HG02840 (cell line): ENCODE measurements around the gene AKT1.

ENCODE experiments used
- ATAC-seq: cut with Tn5 transposase; IDR thresholded peaks from one replicate; pipeline ENCODE4 v1.9.1; 2021; ENCODE audit warnings: mild to moderate bottlenecking, moderate library complexity, moderate number of reproducible peaks; ENCODE audit not compliant: unreplicated experiment, low FRiP score

AKT1 gene

GRCh38 chr14:104800015-104800770 is 4.6 kb upstream of the AKT1 start:
- no peak for ATAC-seq

DNA sequence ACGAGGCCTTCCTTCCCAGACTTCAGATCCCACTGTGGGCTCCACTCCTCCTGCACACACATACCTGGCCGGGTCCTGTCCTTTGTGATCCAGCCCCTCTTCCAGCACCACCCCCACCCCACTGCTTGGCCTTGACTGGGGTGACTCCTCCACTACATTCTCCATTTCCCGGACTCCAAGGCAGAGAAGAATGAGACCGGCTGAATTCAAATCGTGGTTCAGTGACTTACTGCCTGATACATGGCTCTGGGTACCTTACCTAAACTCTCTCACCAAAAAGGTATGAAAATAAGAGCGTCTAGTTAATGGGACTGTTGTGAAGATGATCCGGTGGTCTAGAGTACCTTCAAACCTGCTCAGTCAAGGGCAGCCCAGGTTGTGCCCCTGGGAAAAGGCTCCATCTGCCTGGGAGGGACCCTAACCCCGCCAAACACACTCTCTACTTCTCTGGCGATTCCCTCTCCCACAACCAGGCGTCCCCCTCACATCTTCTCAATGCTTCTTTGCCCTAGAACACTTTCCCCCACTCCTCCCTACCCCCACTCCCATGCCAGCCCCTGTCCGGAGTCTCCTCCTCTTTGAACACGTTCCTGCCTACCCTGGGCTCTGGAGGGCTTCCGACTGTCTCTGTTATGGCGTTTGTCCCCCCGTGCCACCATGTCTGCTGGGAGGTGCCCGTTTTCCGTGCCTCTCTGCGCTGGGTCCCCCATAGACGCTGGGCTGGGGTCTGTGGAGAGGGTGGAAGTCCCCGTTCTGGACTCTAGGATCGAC is 3.9 kb upstream of the AKT1 start:
- ATAC-seq = no peak

DNA sequence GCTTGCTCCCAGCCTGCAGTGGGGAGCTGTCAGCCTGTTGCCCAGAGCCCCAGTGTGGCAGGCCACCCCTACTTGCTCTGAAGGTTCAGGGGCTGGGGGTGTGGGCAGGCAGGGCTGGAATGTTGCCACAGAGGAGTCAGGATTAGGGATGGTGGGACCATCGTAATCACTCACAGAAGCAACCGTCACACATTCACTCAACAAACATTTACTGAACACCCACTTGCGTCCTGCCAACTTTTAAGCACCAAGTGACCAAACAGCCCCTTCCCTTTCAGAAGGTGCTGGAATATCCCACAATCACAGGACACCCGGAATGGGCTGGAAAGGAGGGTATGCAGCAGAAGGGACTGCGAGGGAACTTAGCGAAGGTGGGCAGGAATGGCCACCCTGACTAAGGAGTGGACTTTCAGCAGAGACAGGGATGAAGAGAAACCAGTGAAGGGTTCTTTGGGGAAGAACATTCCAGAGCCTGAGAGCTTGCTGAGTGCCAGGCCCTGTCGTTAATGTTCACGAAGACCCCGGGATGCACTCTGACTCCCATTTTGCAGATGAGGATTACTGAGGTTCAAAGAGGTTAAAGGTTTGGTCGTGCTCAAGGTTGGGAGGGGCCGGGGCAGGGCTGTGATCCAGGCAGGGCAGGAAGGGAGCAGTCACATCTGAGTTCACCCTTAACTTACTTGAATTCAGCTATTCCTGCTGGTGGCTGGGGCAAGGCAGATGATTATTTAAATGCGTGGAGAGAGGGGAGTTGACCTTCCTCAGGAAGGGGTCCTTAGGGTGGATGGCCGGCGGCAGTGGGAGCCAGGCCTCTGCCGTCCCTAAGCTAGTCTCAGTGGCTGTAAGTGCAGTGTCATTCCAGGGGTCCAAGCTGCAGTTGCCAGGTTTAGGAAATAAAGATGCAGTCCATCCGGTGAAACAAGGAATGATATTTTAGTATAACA is 3.0 kb upstream of the AKT1 start:
- no peak for ATAC-seq

- ATAC-seq = no peak
Observed at GRCh38 chr14:104797115-104798044, 1.8 kb upstream of the AKT1 start.

GRCh38 chr14:104796687-104797081 is 1.1 kb upstream of the AKT1 start:
- no peak for ATAC-seq

DNA sequence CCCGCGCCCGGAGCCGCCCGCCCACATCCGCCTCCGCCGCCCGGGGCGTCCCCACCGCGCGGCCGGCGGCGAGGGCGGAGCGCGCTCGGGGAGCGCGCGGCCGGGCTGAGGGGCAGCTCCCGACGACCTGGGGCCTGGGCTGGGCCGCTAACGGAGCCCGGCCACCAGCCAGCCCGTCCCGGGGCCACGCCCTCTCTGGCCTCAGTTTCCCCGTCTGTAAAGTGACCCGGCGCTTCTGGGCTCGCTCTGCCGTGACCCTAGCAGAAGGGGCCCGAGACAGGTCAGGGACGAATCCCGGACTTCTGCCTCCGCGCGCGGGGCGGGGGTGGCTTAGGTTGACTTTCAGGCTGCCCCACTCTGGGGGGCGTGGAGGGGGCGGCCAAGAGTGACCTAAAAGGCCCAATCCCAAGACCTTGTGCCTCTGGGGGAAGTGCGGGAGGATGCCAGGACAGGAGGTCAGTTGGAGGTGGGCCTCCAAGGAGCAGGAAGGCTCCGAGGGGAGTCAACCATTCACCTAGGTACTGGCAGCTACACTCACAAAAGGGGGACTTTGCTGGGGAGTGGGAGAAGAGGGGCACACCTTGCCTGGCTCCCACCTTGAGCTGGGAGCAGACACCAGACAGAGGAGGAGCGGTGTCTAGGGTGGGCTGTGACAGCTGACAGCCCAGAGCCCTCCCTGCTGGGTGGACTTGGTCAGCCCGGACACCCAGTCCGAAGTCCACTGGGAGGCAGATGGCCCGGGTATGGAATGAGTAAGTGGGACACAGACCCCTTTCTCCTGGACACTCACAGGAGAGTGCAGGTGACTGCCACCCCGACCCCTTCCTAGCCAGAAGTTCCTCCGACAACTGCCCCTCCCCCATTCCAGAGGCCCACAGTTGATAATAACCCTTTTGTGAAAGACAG is 486 bp upstream of the AKT1 start:
- ATAC-seq = peak; percentile 34

GRCh38 chr14:104794631-104794992 is 936 bp downstream of the AKT1 start:
- no peak for ATAC-seq

GRCh38 chr14:104794099-104794498 is 1.4 kb downstream of the AKT1 start:
- ATAC-seq = no peak

GRCh38 chr14:104793703-104793959 is 1.9 kb downstream of the AKT1 start:
- no peak for ATAC-seq

DNA sequence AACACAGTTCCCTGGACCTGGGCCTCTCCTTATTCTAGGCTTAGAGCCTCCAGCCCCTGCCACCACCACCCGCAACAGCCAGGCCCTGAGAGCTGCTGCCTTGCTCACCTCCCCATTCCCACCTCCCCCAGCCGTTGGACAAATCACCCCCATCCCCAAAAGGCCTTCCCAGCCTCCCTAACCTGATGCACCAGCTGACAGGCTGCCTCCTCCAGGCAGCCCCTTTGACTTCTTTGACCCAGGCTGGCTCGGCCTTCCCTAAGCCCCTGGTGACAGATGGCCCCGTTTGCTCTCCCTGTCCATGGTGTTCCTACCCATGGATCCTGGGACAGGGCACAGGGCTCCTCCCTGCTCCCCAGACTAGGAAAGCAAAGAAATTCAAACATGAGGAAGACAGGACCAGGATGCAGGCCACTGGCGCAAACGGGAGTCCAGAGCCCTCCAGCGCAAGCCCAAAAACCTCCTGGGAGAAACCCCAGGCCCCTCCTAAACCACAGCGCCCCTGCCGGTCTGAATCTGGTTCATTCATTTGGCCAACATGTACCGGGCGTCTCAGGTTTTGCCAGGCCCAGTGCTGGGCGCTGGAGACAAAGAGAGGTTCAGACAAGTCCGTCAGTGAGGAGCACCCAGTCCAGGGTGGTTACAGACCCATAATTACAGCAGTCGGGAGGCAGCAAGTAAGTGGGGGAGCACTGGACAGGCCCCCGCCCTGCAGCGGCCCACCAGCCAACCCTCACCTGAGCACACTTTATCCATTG is 2.4 kb downstream of the AKT1 start:
- ATAC-seq = no peak

DNA sequence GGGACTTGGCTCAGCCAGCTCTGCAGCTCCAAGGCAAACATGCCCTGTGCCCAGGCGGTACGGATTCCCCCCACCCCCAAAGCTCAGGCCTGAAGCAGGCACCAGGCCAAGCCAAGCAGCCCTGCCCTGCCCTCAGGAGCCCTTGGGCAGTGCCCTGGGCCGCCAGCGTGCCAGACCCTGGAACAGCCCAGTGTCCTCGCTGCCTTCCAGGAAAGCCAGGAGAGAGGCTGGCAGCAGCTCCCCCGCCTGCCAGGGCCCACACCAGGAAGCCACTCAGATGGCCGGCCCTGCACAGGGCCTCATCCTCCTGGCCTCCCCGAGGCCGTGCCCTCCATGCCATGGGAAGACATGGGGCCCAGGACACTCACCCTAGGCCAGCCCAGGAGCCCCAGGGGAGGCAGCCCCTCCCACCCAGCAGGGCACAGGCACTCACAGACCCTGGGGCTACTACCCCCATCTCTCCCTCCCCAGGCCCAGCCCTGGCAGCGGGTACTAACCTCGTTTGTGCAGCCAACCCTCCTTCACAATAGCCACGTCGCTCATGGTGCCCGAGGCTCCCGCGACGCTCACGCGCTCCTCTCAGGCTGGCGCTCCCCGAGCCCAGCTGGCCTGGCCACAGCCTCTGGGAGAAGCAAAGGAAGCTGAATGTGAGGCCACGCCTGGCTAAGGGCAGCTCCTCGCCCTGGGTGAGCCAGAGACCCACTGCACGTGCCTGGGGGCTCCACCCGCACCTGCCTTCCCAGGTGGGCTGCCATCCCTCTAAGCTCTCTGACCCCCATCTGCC is 3.3 kb downstream of the AKT1 start:
- ATAC-seq = no peak

DNA sequence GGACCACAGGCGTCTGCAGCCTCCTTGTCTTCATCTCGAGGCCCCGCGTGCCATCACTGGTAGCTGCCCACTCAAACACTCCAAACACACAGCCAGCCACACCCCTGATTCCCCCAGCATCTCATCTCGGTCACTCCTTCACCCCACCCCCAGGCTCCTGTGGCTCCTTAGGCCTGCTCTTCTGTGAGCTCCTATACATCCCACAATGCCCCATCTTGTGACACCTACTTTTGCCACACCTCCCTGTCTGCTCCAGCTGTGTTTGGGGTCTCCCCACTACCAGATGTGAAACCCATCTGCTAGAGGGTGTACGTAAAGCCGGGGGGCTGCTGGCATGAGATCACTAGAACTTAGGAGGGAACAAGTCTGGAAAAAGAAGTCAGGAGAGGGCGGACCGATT is 4.1 kb downstream of the AKT1 start:
- ATAC-seq = no peak

DNA sequence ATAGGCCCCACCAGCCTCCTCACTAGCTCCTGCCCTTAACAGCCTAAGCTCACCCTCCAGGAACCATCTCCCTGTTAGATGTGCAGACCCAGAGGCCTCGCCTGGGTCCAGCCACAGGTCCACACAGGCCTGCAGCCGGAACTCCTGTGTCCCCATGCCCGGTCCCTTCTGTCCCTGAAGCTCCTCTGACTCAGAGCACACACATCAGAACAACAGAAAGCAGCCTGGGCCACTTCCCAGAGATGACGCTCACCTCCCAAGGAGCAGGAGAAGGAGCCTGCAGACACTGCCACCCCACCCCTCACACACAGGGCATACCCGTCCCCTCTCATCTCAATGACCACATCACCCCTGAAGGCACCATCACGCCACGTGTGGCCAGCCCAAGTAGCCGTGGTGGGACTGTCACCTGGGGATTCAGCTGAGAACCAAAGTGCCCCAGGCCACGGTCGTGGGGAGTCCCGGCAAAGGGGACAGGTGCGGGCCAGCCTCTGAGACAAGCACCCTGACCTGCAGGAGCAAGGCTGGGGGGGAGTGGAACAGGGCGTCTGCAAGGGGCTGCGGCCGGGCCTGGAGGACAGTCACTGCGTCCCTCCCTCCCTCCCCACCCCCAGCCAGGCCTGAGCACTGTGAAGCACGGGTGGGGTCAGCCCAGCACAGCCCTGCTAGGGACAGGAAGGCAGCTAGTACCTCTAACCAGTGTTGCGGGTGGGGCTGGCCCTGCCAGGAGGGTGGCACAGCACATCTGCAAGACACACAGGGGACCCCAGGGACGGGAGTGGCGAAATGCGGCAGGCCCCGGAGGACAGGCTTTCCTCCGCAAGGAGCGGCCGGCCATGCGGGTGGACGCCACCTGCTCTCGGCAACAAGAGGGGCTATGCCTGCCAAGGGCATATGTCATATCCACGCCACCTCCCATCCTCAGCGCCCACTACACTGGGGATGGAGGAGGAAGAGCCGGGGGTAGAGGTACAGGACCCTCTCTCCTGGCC is 5.5 kb downstream of the AKT1 start:
- ATAC-seq = no peak

- no peak for ATAC-seq
Observed at GRCh38 chr14:104788873-104789663, 6.5 kb downstream of the AKT1 start.

DNA sequence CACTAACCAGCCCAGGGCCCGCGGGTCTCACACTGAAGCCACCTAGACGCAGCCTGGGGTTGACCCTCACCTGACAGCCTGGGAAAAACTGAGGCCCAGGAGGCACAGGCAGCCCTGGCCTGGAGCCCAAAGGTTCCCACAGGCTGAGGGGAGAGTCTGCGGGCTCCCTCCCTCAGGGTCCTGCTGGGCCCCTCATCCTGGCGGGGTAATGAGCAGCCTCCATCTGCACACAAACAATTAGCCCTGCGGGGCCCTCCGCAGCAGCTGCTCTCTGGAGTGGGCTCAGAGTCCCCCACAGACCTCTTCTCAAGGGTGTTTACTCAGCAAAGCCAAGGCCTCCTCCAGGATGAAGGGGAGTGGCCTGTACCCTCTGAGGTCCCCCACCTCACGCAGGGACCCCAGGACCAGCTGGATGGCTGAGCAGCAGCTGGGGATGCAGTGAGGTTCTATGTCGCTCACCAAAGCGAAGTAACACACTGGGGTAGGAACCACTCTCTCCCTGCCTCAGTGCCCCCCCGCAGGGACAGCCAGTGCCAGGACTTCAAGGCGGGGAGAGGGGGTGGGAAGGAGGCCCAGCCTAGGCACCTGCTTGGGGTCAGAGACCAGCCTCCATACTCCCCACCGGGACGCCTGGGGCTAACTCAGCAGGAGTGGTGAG is 7.3 kb downstream of the AKT1 start:
- no peak for ATAC-seq
